Ectodermal cell (in vitro differentiated cells): ENCODE data around the gene PTPRN2.

Source experiments
- H3K27ac ChIP-seq: 2 replicates; pipeline ENCODE4 v1.7.0; 2013; ENCODE audit warnings: mild to moderate bottlenecking, low read depth, low read length; ENCODE audit not compliant: insufficient read depth, poor library complexity, severe bottlenecking
- H3K27me3 ChIP-seq: 2 replicates; pipeline ENCODE4 v1.7.0; 2013; ENCODE audit warnings: mild to moderate bottlenecking, low read length; ENCODE audit not compliant: insufficient read depth, control insufficient read depth, poor library complexity, severe bottlenecking
- H3K36me3 ChIP-seq: one replicate; pipeline ENCODE4 v1.7.0; 2013; ENCODE audit warnings: low read length; ENCODE audit not compliant: control insufficient read depth, insufficient read depth
- H3K4me1 ChIP-seq: one replicate; pipeline ENCODE4 v1.7.0; 2013; ENCODE audit warnings: low read length; ENCODE audit not compliant: control insufficient read depth, insufficient read depth
- H3K4me3 ChIP-seq: 2 replicates; pipeline ENCODE4 v1.7.0; 2013; ENCODE audit warnings: low read depth, low read length, control low read depth; ENCODE audit not compliant: insufficient read depth
- H3K9me3 ChIP-seq: 2 replicates; pipeline ENCODE4 v1.7.0; 2013; ENCODE audit warnings: mild to moderate bottlenecking, low read length, moderate library complexity; ENCODE audit not compliant: control insufficient read depth
- WGBS, 2 experiments: methylation state at CpG; one replicate each; pipeline ENCODE4 v1.1.7; 2013; ENCODE audit warnings: missing lambda C conversion rate in 2 of 2; 5-methylcytosine and 5-hydroxymethylcytosine counted together

The PTPRN2 gene

GRCh38 chr7:157760004-157760730 is 827.5 kb downstream of the PTPRN2 start:
- 77 to 78% methylated on average over 17 of the region's 17 CpGs for WGBS, 2 experiments
- Histone ChIP-seq H3K36me3 (no peaks in the 10 kb centered on the region), H3K27me3 (no peaks in the 10 kb centered on the region), H3K4me3 (no peak overlapping the region), H3K27ac (no peak overlapping the region), H3K4me1 (no peaks in the 10 kb centered on the region), H3K9me3 (peaks cover 3% of the 10 kb centered on the region)

- Histone ChIP-seq H3K9me3 (peaks cover 3% of the 10 kb centered on the region), H3K36me3 (no peaks in the 10 kb centered on the region), H3K4me1 (no peaks in the 10 kb centered on the region)
Measured at GRCh38 chr7:157759246-157759805, 828.3 kb downstream of the PTPRN2 start.

GRCh38 chr7:157758468-157759245 is 829.0 kb downstream of the PTPRN2 start:
- 89% methylated on average over 36 of the region's 36 CpGs for WGBS, 2 experiments
- Histone ChIP-seq H3K4me1 (no peaks in the 10 kb centered on the region), H3K36me3 (no peaks in the 10 kb centered on the region), H3K27me3 (no peaks in the 10 kb centered on the region), H3K4me3 (no peak overlapping the region), H3K27ac (no peak overlapping the region), H3K9me3 (peaks cover 6% of the 10 kb centered on the region)

More at GRCh38 chr7:157759246-157759805, 828.3 kb downstream of the PTPRN2 start:
- 88 to 90% methylated on average over 19 of the region's 19 CpGs for WGBS, 2 experiments
- no peaks in the 10 kb centered on the region for H3K27me3 ChIP-seq
- no peak overlapping the region for H3K4me3 ChIP-seq
- H3K27ac ChIP-seq: no peak overlapping the region

GRCh38 chr7:157757776-157758467 is 829.7 kb downstream of the PTPRN2 start:
- Histone ChIP-seq H3K36me3 (no peaks in the 10 kb centered on the region), H3K4me1 (no peaks in the 10 kb centered on the region), H3K4me3 (no peak overlapping the region), H3K27ac (no peak overlapping the region), H3K9me3 (peaks cover 8% of the 10 kb centered on the region), H3K27me3 (no peaks in the 10 kb centered on the region)
- 89 to 90% methylated on average over 48 of the region's 48 CpGs for WGBS, 2 experiments

- 85% methylated on average over 21 of the region's 21 CpGs for WGBS, 2 experiments
- peaks cover 8% of the 10 kb centered on the region for H3K9me3 ChIP-seq
- no peak overlapping the region for H3K27ac ChIP-seq
- H3K27me3 ChIP-seq: no peaks in the 10 kb centered on the region
- H3K4me1 ChIP-seq: no peaks in the 10 kb centered on the region
- H3K36me3 ChIP-seq: no peaks in the 10 kb centered on the region
- H3K4me3 ChIP-seq: no peak overlapping the region
Measured at GRCh38 chr7:157757211-157757610, 830.4 kb downstream of the PTPRN2 start.

- 87 to 93% methylated on average over 7 of the region's 7 CpGs for WGBS, 2 experiments
Measured at GRCh38 chr7:157755741-157756140, 831.9 kb downstream of the PTPRN2 start.

GRCh38 chr7:157754416-157754790 is 833.2 kb downstream of the PTPRN2 start:
- Histone ChIP-seq H3K9me3 (peaks cover 10% of the 10 kb centered on the region), H3K4me3 (no peak overlapping the region), H3K36me3 (no peaks in the 10 kb centered on the region), H3K27ac (no peak overlapping the region), H3K27me3 (no peaks in the 10 kb centered on the region), H3K4me1 (no peaks in the 10 kb centered on the region)
- WGBS, 2 experiments: 78 to 80% methylated on average over 9 of the region's 9 CpGs

More at GRCh38 chr7:157755741-157756140, 831.9 kb downstream of the PTPRN2 start:
- Histone ChIP-seq H3K9me3 (peaks cover 10% of the 10 kb centered on the region), H3K4me1 (no peaks in the 10 kb centered on the region), H3K36me3 (no peaks in the 10 kb centered on the region), H3K4me3 (no peak overlapping the region), H3K27me3 (no peaks in the 10 kb centered on the region), H3K27ac (no peak overlapping the region)

GRCh38 chr7:157753713-157754415 is 833.8 kb downstream of the PTPRN2 start:
- Histone ChIP-seq H3K27ac (no peak overlapping the region), H3K27me3 (no peaks in the 10 kb centered on the region), H3K4me3 (no peak overlapping the region), H3K9me3 (peaks cover 10% of the 10 kb centered on the region), H3K4me1 (no peaks in the 10 kb centered on the region), H3K36me3 (no peaks in the 10 kb centered on the region)
- WGBS, 2 experiments: 84% methylated on average over 21 of the region's 21 CpGs

- Histone ChIP-seq H3K27me3 (no peaks in the 10 kb centered on the region), H3K27ac (no peak overlapping the region), H3K9me3 (peaks cover 7% of the 10 kb centered on the region), H3K36me3 (no peaks in the 10 kb centered on the region), H3K4me1 (no peaks in the 10 kb centered on the region), H3K4me3 (no peak overlapping the region)
- WGBS, 2 experiments: 89 to 90% methylated on average over 18 of the region's 18 CpGs
Measured at GRCh38 chr7:157752832-157753291, 834.8 kb downstream of the PTPRN2 start.
